ENCODE data around the gene XYLT2. TPM values are rescaled to one million over a fixed set of nuclear protein-coding genes. Genes with fewer than 3 reads are reported as not detected.

The XYLT2 gene
- total and polyA plus RNA-seq, 9 of the 15 experiments (the other 6 are each of a cell fraction or from before 2014, with no cell fraction given), result 0.63 to 9.1 (median 4.3) TPM

DNA sequence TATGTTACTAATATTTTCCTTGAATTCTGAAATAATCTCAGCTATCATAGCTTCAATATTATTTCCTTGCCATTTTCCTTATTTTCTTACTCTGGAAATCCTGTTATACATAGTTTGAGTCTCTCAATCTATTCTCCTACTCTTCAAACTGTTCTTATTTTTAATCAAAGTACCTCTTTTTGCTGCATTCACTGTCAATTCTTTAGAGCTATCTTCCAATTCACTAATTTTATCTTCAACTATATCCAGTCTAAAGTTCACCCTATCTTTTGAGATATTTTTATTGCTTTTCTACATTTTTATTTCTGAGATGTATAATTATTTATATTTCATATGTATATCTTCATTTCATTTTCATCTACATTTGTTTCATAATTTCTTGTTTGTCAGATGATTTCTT lies 7.3 kb upstream of the XYLT2 start:
- Histone ChIP-seq H3K36me3 (ENCODE audit: control insufficient read depth, insufficient read depth, low read length) (no peaks in the 10 kb centered on the region), H3K9ac (ENCODE audit: insufficient read depth in 1 of 2, low read depth in 2 of 2, low read length in 2 of 2) (no peak overlapping the region), H2AFZ (ENCODE audit: low read depth, low read length) (no peak overlapping the region), H3K4me1 (replicated peaks in 1 of 2; ENCODE audit: control insufficient read depth in 2 of 2, insufficient read depth in 2 of 2, low read length in 2 of 2) (no peaks in the 10 kb centered on the region; a peak in 2 of 5 replicates), H3K79me2 (ENCODE audit: control insufficient read depth, insufficient read depth, low read length) (no peaks in the 10 kb centered on the region), H3K27ac (ENCODE audit: extremely low read depth, low read depth, low read length) (no peak overlapping the region), H3K27me3 (ENCODE audit: control insufficient read depth in 2 of 2, insufficient read depth in 2 of 2, low read length in 2 of 2) (0 out of 5 replicates have a peak, but pooled peaks cover 0 to 3% of the 10 kb centered on the region in 2 experiments), H3K9me3 (replicated peaks; ENCODE audit: control insufficient read depth, insufficient read depth, low read depth, low read length) (peaks cover 6% of the 10 kb centered on the region), H3K4me2 (ENCODE audit: insufficient read depth, low read length) (no peak overlapping the region), H4K20me1 (replicated peaks; ENCODE audit: control insufficient read depth, insufficient read depth, low read length) (no peaks in the 10 kb centered on the region), H3K9me1 (ENCODE audit: control insufficient read depth, insufficient read depth, low read length) (no peaks in the 10 kb centered on the region), H3K4me3 (no peak overlapping the region)
- intact Hi-C loops (cut with micrococcal nuclease) (no loop called here), in situ Hi-C loops (cut with MboI) (no loop called here)
- TF ChIP-seq ADNP (tag; IDR thresholded peaks at IDR 0.05), result 0 out of 2 replicates have a peak, but pooled peaks have one; percentile 19
- no peak for TF ChIP-seq CBX8 (IDR thresholded peaks at IDR 0.05; ENCODE audit: borderline replicate concordance, extremely low read depth, low read depth, low read length, poor library complexity, severe bottlenecking)
- TF ChIP-seq RBM25 (IDR thresholded peaks at IDR 0.05; ENCODE audit: low read depth, low read length, severe bottlenecking), result peak; percentile 23
- TF ChIP-seq, protein P1, sequence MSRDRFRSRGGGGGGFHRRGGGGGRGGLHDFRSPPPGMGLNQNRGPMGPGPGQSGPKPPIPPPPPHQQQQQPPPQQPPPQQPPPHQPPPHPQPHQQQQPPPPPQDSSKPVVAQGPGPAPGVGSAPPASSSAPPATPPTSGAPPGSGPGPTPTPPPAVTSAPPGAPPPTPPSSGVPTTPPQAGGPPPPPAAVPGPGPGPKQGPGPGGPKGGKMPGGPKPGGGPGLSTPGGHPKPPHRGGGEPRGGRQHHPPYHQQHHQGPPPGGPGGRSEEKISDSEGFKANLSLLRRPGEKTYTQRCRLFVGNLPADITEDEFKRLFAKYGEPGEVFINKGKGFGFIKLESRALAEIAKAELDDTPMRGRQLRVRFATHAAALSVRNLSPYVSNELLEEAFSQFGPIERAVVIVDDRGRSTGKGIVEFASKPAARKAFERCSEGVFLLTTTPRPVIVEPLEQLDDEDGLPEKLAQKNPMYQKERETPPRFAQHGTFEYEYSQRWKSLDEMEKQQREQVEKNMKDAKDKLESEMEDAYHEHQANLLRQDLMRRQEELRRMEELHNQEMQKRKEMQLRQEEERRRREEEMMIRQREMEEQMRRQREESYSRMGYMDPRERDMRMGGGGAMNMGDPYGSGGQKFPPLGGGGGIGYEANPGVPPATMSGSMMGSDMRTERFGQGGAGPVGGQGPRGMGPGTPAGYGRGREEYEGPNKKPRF (IDR thresholded peaks at IDR 0.05; ENCODE audit: low read depth, low read length), result no peak
- peak; percentile 33; the same call in 1 of the 2 replicates for TF ChIP-seq TRIM28 (IDR thresholded peaks at IDR 0.05)
- DNase-seq (ENCODE audit: extremely low read depth in 1 of 4, low spot score in 3 of 4) (no peak), ATAC-seq (no peak), FAIRE-seq (no peak)
- ChIA-PET POLR2A (interaction anchor here (0.6 kb wide), 1 partner anchor 151 kb away, joined by 4 read pairs; no protein-coding TSS in a partner anchor), CTCF (ENCODE audit: low intra/inter-chr PET ratio) (no interaction called here)
- no TSS peak for BruUV-seq (replicated peaks)

All from K562 (cell line).